Activated CD4-positive, alpha-beta T cell treated with anti-CD3 and anti-CD28 coated beads, Interleukin-2, amount 50 U/mL, for 16 hours (primary cell): ENCODE results near the gene TEAD1.

ENCODE experiments used
- DNase-seq: peaks from one replicate; pipeline ENCODE4 v3.0.0-alpha.2; 2020

The TEAD1 gene

DNA sequence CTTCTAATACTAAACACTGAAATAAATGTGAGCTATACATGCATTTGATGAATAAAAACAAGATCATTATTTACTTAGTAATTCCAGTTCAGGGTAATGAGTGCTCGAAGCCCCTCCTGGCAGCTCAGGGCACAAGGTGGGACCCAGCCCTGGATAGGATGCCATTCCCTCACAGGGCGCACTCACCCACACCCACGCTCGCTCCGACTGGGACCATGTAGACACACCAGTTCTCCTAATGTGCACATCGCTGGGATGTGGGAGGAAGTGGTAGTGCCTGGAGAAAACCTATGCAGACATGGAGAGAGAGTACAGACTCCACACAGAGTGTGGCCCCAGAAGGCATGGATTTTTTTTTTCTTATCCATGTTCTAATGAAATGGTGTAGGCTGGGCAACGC is 290.4 kb downstream of the TEAD1 start:
- no peak for DNase-seq

DNA sequence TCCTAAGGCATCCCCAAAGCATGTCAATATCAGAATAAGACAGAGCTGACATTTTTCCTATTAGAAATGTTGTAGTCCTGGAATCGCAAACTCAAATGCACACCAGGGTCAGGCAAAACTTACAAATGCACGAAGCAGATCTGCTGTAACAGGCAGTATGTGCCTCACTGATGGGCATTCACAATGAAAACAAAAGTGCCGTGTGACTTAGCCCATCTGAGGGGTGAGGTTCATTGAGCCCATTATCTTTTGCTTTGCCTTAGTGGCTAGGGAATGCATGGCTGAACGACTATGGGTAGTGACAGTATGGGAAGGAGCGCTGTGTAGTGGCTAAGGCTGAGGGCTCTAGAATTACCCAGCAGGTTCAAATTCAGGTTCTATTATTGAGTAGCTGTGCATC is 291.8 kb downstream of the TEAD1 start:
- no peak for DNase-seq

- no peak for DNase-seq
These were observed 293.9 kb downstream of the TEAD1 start for GRCh38 chr11:12968101-12968500.

DNA sequence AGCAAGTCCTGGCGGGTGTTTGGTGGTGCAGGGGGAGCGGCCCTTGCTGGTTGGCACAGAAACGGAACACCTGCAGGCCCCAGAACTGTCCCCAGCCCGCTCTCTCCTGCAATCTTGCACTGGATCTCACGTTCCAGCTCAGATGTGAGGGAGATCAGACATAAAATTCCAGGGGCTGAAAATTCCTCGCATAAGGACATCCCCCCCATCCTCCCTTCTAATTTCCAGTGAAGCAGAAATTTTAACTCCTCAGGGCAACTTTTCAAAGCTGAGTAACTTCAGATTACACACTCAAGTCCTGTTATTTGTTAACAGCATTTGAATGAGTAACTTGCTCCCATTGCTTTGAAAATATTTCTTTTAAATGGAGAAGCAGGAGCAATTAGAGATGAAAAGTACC is 294.6 kb downstream of the TEAD1 start:
- DNase-seq = no peak

DNA sequence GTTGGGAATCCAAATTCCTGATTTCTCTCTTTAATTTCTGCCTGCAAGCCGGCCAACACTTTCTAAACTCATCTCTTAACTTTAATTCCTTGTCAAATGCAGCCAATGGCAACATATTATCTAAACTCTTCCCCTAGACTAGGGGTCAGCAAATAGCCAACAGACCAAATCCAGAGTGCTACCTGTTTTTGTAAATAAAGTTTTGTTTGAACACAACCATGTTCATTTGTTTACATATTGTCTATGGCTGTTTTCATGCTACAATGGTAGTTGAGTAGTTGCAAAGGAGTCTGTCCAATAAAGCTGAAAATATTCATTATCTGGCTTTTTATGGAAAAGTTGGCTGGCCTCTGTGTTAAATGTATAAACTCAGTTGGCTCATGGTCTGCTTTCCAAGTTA is 297.7 kb downstream of the TEAD1 start:
- no peak for DNase-seq

DNA sequence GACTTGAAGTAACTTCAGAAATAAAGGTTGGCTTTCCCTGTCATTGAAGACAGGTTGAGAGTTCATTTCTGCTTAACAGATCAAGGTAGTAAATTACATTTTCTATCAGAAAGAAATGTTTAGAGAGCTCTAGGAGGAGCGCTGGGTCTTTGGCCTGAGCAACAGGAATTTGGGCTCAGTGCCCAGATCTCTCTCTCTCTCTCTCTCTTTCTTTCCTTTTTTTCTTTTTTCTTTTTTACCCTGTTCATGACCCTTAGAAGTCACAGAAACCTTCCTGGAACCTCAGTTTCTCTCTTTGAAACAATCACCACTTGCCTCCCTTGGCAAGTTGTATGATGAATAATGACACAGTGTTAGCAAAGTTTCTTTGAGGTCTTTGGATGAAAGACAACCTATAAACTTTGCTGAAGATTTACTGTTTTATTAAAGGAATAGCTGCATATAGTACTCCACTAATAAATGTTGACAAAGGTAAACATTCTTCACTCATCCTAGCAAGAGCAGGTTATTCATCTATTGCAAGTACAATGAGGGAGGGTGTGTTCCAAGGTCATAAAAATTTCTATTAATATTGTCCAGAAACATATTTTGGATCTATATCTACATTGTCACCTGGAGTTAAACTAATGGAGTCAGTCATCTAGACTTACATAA is 299.4 kb downstream of the TEAD1 start:
- no peak for DNase-seq

GRCh38 chr11:12975195-12975594 is 301.0 kb downstream of the TEAD1 start:
- no peak for DNase-seq

DNA sequence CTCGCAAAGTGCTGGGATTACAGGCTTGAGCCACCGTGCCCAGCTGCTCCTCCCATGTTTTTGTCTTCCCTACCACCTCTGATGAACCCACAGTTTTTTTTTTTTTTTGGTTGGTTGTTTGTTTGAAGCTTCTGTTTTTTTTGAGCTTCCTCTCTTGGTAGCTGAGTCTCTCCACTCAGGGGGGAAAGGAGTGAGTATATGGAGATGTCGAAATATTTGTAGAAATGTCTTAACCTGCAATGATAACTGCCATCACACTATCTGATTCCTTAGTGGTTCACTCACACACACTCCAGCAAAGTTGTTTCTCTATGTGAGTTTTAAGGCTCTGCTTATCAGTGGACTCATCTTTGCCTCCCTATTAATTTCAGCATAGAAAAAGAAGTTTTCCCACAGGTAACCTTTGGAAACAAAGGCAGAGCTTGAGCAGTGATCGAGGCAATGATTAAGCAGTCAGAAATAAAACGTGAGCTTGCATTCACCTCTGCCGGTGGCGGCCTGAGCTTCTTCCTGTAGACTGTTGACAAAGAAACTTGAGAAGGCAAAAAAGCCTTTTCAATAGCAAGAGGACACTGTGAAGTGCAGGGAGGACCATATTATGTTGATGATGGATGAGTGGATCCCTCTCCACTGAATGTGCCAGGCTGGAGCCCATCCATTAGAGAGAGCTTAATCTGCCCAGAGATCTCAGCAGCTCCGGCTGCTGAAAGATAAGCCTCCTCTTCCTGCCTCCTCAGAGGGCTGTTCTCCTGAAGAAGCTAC is 305.9 kb downstream of the TEAD1 start:
- DNase-seq = no peak

GRCh38 chr11:12981676-12982522 is 307.7 kb downstream of the TEAD1 start:
- DNase-seq = no peak

GRCh38 chr11:12983336-12983735 is 309.1 kb downstream of the TEAD1 start:
- DNase-seq = no peak

DNA sequence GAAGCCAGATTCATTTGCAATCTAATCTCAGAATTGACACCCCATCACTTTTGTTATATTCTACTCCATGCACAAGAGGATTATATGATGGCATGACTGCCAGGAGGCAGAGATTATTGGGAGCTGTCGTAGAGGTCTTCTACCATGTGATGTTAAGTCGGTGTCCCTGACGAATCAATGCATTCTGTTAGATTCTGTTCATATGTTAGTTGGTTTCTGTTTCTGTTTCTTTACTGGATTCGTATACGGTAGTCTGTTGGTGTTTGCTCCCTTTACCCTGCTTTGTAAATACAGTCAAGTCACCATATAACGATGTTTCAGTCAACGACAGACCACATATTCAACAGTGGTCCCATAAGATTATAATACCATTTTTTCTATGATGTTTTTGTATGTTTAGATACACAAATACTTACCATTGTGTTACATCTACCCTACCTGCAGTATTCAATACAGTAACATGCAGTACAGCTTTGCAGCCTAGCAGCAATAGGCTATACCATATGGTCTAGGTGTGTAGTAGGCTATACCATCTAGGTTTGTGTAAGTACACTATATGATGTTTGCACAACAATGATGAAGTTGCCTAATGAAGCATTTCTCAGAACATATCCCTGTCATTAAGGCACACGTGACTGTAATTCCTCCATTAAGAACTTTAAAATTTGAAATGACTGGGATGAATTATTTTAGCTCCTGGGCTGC is 312.1 kb downstream of the TEAD1 start:
- no peak for DNase-seq

DNA sequence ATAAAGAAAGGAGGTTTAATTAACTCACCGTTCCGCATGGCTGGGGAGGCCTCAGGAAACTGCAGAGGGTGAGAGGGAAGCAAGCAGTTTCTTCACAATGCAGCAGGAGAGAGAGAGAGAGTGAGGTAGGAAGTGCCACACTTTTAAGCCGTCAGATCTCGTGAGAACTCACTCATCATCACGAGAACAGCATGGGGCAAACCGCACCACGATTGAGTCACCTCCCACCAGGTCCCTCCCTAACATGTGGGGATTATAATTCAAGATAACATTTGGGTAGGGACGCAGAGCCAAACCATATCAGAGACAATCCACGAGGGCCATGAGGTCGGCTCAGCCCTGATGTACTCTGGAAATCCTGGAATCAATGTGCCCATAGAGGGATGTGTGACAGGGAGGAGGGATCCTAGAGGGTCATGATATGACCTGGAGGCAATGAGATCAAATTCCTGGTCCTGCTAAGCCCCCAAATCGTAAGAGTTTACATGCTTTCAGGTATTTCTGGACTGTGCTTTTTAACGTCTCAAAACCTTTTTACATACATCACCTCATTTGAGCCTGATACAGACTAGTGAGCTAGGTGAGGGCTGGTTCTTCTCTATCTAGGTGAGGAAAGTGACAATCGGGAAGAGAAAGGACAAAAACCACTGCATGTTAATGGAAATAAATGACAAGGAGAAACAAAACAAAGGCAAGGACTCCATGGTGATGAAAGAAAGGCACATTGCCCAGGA is 315.4 kb downstream of the TEAD1 start:
- DNase-seq = no peak

- no peak for DNase-seq
These were observed 315.9 kb downstream of the TEAD1 start for GRCh38 chr11:12990162-12990480.

DNA sequence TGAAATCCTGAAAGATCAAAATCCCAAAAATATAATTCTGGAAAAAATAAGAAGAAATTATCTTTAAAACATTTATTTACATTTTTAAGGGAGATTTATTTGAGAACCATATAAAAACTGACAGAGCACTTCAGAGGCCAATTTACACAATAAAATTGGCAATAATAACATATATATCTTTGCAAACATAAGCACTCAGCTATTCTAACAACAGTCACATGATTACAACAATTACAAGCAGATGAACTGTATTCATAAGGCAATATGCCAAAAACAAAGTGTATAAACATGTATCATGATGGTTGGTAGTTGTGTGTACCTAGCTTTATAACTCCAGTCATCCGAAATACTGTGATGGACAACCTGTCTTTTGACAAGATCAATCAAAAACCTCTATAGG is 317.2 kb downstream of the TEAD1 start:
- DNase-seq = no peak

- no peak for DNase-seq
These were observed 319.4 kb downstream of the TEAD1 start for GRCh38 chr11:12993626-12994025.
